Fibroblast of the conjunctiva (primary cell): ENCODE results near the gene RAET1L.
"Not testable (repeated sequence)": the region's sequence is repeated elsewhere in the genome, so short reads cannot be mapped to it uniquely, and the experiment has no call there.

ENCODE experiments used
- DNase-seq: peaks from one replicate; pipeline ENCODE4 v3.0.0-alpha.2; 2010; ENCODE audit warnings: low read depth

Gene RAET1L

DNA sequence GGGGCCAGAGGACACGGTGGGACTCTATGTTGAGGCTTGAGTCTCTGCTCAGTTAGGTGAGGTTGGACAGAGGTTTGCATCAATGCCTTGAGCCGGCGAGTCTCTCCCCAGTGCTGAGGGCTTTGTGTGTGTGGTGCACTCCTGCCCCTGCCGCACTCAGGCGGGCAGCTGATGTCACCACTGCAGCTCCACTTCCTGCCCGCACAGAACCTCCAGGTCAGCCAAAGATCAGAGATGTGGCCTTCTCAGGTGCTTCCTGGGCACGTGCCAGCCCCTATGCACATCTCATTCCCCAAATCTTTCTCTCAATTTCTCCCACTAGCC, 33.9 kb downstream of the RAET1L start:
- DNase-seq: not testable (repeated sequence)

- DNase-seq: no peak
Observed at GRCh38 chr6:149990661-149991471, 34.5 kb downstream of the RAET1L start.

- no peak for DNase-seq
Observed at GRCh38 chr6:149990212-149990660, 35.1 kb downstream of the RAET1L start.

GRCh38 chr6:149988550-149989346, 36.6 kb downstream of the RAET1L start:
- no peak for DNase-seq

DNA sequence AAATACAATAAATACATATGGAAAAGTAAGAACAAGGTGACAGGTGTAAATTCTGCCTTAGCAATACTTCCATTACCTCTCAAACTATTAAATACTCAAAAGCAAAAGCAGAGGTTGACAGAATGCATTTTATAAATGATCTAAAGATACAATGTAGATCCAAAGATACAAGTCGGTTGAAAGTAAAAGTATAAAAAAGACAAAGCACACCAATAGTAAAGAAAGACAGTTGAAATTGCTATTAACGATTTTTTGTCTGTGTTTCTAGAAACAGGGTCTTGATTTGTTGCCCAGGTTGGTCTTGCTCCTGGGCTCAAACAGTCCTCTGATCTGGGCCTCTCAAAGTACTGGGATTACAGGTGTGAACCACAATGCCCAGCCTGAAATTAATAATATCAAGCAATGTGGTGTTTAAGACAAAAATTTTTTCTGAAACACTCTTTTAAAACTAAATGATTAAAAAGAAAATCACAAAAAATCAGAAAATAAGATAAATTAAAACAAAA, 37.7 kb downstream of the RAET1L start:
- no peak for DNase-seq

- DNase-seq: no peak
Observed at GRCh38 chr6:149985481-149985937, 39.8 kb downstream of the RAET1L start.

DNA sequence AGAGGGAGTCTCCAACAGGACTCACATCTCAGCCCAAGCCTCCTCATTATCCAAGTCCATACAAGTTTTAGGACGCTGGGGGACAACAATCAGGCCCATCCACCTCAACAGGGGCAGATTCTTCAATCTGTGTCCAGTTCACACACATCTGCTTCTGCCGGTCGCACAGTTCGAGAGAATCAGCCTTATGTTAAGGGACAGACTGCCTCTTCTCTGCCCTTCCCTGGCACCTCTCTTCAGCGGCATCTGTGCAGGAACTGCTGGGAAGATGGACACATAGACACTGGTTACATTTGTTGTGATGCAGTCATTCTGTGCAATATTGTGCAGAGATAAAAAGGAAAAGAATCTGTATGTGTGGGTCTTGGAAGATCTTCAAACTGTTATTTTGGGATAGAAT, 40.6 kb downstream of the RAET1L start:
- no peak for DNase-seq

DNA sequence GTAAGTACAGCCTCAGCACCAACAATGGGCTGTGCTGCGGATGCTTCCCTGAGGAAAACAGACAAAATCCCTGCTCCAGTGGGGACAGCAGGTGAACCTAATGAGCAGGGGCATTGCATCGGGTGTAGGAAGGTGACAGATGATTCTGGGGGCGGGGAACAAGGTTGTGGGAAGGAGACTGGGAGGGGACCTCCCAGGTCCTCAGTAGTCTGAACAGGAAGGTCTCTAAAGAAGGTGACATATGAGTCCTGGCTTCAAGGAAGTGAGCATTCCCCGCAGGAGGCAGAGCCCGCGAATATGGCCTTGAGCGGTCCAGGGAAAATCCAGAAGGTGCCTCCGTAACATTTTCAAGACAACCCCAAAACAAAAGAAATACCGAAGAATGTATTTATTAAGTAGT, 42.2 kb downstream of the RAET1L start:
- DNase-seq: no peak

DNA sequence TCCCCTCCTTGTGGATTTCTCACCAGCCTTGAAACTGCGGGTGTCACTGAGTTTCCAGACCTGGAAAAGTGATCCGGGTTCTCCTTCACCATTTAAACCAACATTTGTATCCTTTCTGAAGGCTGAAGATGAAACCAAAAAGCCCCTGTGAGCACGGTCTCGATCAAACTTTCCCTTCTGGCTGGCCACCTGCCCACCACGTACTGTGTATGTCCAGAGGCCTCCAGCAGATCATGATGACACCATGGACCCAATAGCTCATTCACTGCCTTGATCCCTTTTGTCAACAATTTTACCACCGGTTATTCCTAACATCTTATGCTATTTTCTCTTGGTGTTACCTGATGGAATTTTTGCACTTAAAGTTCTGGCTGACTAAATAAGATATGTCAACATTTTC, 46.0 kb downstream of the RAET1L start:
- no peak for DNase-seq

- DNase-seq: no peak
Observed at GRCh38 chr6:149978610-149979009, 46.7 kb downstream of the RAET1L start.

GRCh38 chr6:149977221-149977620, 48.1 kb downstream of the RAET1L start:
- no peak for DNase-seq

GRCh38 chr6:149975400-149975799, 49.9 kb downstream of the RAET1L start:
- DNase-seq: no peak

DNA sequence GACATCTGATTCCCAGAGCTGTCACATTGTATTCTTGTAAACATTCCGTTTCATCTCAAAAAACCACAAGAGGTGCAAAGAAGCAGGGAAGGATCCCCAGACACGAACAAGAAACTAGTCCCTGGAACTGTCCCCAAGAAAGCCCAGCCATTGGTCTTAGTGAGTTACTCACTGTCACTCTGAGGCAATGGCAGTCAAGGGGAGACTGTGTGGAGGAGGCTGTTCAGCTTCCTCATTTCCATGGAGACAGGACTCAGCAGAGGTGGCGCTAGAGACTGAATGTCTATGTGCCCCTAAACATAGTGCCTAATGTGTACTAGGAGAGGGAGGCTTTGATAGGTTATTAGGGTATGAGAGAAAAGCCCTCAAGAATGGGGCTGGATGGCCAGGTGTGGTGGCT, 50.5 kb downstream of the RAET1L start:
- no peak for DNase-seq

DNA sequence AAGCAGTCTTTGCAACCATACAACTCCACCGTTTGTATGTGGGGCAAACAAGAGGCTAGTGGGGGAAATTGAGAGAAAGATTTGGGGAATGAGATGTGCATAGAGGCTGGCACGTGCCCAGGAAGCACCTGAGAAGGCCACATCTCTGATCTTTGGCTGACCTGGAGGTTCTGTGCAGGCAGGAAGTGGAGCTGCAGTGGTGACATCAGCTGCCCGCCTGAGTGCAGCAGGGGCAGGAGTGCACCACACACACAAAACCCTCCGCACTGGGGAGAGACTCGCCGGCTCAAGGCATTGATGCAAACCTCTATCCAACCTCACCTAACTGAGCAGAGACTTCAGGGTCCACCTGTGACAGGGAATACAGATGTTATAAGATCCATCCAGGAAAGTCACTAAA, 50.9 kb downstream of the RAET1L start:
- DNase-seq: not testable (repeated sequence)

GRCh38 chr6:149969635-149970034, 55.7 kb downstream of the RAET1L start:
- no peak for DNase-seq

GRCh38 chr6:149968909-149969308, 56.4 kb downstream of the RAET1L start:
- not testable (repeated sequence) for DNase-seq
